ENCODE data around the gene TEX29.

Gene TEX29

DNA sequence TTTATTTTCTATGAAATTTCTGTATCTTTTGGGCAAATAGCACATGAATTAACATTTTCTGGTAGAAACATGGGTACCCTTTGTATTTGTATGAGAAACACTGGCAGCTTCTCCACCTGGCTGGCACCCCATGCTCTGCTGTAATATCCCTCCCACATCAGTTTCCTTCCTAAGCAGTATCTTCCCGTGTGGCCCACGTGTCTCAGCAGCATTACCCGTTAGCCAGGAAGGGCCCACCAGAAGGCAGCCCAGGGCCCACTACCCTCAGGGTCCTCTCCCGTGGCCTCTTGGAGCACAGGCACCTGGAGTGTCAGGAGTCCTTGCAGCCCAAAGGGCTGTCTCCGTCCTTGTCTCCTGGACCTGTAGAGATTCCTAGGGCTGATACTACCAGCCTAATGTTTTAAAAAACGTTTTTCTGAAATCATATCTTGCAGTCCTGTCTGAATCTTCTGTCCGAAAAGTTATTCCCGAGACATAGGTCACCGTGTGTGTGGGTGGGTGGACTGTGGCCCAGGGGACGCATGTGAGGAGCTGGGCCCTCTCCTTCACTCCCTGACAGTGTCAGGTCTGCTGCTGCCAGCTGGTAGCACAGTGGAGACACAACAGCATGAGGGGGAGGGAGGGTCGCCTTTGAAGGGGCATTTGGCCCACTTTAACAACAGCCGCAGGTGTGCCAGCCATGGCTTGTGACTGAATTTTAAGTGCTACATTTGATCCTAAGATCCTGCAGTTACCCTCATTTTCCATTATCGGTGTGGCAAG is 22.0 kb upstream of the TEX29 start:
- no peaks in the 10 kb centered on the region for H3K27me3 ChIP-seq (ENCODE audit: insufficient read depth, low read length)
- H3K36me3 ChIP-seq (ENCODE audit: insufficient read depth, low read length) = peaks cover 62% of the 10 kb centered on the region
- H2AFZ ChIP-seq (ENCODE audit: low read depth, low read length) = no peak overlapping the region

DNA sequence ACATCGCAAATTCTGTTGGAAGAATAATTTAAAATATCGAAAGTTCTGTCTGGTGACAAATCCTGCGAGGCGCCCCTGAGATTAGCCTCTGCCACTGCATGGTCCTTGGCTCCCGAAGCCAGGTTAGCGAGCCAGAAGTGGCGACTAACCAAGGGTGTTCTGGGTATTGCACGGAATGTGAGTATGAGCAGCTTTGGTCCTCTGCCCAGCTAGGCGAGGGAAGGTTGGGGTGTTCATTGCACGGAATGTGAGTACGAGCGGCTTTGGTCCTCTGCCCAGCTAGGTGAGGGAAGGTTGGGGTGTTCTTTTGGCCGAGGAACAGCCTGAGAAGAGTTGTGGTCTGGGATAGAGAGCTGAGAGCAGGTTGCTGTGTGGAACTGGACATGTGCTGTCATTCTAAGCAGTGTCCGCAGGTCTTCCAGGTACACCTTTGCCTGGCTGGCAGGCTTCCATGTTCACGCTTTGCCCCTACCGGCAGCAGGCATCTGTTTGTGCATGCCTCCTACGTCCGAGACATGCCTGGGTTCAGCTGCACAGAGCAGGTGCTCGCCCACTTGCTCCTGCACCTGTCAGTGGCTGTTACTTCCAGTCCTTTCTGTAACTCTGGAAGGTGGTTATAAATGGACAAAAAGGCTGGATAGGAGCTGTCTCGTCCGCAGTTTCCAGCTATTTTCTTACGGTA is 18.3 kb upstream of the TEX29 start:
- H2AFZ ChIP-seq (ENCODE audit: low read depth, low read length) = no peak overlapping the region
- H3K27me3 ChIP-seq (ENCODE audit: insufficient read depth, low read length) = no peaks in the 10 kb centered on the region
- peaks cover under 1% of the 10 kb centered on the region for H3K9me3 ChIP-seq (ENCODE audit: low read length)
- peaks cover 76% of the 10 kb centered on the region for H3K36me3 ChIP-seq (ENCODE audit: insufficient read depth, low read length)
- no peaks in the 10 kb centered on the region for H3K4me1 ChIP-seq (ENCODE audit: insufficient read depth, low read length)
- H3K4me3 ChIP-seq (ENCODE audit: low read length) = no peak overlapping the region

More for the DNA sequence above, 22.0 kb upstream of the TEX29 start:
- Histone ChIP-seq H3K4me1 (ENCODE audit: insufficient read depth, low read length) (no peaks in the 10 kb centered on the region), H3K4me3 (ENCODE audit: low read length) (no peak overlapping the region), H3K9me3 (ENCODE audit: low read length) (no peaks in the 10 kb centered on the region)

DNA sequence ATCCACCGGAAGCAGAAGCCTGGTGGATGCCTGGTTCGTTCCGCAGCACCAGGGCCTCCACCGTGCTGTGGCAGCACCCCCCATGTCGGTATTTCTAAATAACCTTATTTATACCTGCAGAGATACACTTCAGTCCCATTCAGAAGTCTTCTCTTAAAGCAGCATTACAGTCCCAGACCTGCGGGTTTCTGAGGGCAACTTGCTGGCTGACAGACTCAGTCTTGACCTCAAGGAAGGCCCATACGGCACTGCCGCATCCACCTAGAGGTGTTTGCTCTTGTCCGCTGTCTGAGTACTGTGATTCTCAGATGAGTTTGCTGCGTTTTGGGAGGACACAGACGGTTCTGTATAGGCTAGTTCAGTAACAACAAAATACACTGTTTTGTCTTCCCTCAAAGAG is 16.9 kb upstream of the TEX29 start:
- Histone ChIP-seq H3K4me3 (ENCODE audit: low read length) (no peak overlapping the region), H3K9me3 (ENCODE audit: low read length) (peaks cover 1% of the 10 kb centered on the region), H3K36me3 (ENCODE audit: insufficient read depth, low read length) (peaks cover 72% of the 10 kb centered on the region), H2AFZ (ENCODE audit: low read depth, low read length) (no peak overlapping the region), H3K27me3 (ENCODE audit: insufficient read depth, low read length) (no peaks in the 10 kb centered on the region), H3K4me1 (ENCODE audit: insufficient read depth, low read length) (no peaks in the 10 kb centered on the region)

DNA sequence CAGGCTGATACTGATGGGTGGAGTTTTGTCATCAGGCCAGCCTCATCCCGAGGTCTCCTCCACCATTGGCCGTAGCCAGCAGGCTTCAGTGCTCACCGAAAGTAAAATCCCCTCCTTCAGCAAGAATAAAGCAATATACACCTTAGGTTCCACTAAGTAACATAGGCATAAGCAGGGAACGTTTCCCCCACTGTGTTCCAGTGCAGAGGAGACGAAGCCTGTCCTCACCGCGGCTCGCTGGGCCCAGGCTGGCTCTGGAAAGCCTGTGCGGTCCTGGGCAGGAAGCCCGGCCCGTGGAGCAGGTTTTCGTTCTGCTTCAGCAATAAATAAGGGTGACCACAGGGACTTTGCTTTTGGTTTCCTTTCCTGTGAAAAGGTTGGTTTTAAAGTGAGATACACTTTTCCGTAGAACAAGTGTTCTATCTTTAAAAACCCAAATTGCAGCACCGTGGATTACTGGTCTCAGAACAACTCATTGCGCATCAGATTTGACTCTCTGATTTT is 16.3 kb upstream of the TEX29 start:
- Histone ChIP-seq H3K27me3 (ENCODE audit: insufficient read depth, low read length) (no peaks in the 10 kb centered on the region), H3K4me1 (ENCODE audit: insufficient read depth, low read length) (no peaks in the 10 kb centered on the region), H2AFZ (ENCODE audit: low read depth, low read length) (no peak overlapping the region), H3K4me3 (ENCODE audit: low read length) (no peak overlapping the region), H3K36me3 (ENCODE audit: insufficient read depth, low read length) (peaks cover 74% of the 10 kb centered on the region), H3K9me3 (ENCODE audit: low read length) (peaks cover 1% of the 10 kb centered on the region)

DNA sequence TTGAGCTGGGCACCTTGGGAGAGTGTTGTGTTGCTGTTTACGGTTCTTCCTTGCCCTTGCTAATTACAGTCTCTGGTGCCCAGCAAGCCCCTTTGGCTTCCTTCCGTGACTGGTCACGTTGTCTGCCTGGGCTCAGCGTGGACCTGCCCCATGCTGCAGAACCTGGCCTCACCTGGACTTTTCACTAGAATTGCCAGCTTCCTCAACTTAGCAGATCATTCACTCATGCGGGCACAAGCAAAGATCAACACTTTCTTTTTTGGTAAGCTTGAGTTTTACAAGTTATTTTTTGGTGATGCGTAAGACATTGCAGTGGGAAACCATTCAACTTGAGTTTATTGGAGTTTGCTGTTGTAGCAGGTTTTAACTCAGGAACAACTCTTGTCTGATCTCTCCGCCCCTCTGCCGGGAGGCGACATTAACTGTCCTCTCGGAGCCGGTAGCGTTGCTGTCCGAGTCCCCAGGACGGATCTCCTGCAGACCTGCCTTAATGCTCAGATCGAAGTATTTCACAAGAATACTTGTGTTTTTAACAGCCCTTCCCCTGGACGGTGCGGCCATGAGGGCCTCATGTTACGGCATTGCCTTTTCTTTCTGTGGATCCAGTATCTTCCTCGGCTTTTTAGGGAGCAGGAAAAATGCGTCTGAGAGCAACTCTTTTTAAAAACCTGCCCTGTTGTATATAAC is 15.7 kb upstream of the TEX29 start:
- Histone ChIP-seq H3K27me3 (ENCODE audit: insufficient read depth, low read length) (no peaks in the 10 kb centered on the region), H2AFZ (ENCODE audit: low read depth, low read length) (no peak overlapping the region), H3K4me3 (ENCODE audit: low read length) (no peak overlapping the region), H3K36me3 (ENCODE audit: insufficient read depth, low read length) (peaks cover 76% of the 10 kb centered on the region), H3K9me3 (ENCODE audit: low read length) (peaks cover 1% of the 10 kb centered on the region), H3K4me1 (ENCODE audit: insufficient read depth, low read length) (no peaks in the 10 kb centered on the region)

DNA sequence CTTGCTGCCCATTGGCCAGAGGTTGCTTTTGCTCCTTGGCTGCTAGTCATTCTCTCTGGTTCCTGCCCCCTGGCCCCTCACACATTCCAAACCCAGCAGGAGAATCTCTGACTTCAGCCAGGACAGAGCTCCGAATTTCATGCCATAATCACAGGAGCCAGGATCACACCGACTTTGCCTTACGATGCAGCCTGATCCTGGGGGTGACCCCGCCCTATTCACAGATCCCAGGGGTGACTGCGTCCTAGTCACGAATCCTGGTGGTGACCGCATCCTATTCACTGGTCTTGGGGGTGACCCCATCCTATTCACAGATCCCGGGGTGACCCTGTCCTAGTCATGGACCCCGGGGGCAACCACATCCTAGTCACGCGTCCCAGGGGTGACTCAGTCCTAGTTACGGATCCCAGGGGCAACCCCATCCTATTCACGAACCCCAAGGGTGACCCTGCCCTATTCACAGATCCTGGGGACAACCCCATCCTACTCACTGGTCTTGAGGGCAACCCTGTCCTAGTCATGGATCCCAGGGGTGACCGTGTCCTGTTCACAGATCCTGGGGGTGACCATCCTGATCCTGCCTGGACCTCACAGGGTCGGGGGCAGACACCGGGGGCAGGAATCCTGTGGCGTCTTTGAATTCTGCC is 7.4 kb upstream of the TEX29 start:
- H3K9me3 ChIP-seq (ENCODE audit: low read length) = peaks cover 30% of the 10 kb centered on the region
- no peaks in the 10 kb centered on the region for H3K27me3 ChIP-seq (ENCODE audit: insufficient read depth, low read length)
- peaks cover 18% of the 10 kb centered on the region for H3K36me3 ChIP-seq (ENCODE audit: insufficient read depth, low read length)
- no peak overlapping the region for H3K4me3 ChIP-seq (ENCODE audit: low read length)
- no peak overlapping the region for H2AFZ ChIP-seq (ENCODE audit: low read depth, low read length)
- H3K4me1 ChIP-seq (ENCODE audit: insufficient read depth, low read length) = no peaks in the 10 kb centered on the region

DNA sequence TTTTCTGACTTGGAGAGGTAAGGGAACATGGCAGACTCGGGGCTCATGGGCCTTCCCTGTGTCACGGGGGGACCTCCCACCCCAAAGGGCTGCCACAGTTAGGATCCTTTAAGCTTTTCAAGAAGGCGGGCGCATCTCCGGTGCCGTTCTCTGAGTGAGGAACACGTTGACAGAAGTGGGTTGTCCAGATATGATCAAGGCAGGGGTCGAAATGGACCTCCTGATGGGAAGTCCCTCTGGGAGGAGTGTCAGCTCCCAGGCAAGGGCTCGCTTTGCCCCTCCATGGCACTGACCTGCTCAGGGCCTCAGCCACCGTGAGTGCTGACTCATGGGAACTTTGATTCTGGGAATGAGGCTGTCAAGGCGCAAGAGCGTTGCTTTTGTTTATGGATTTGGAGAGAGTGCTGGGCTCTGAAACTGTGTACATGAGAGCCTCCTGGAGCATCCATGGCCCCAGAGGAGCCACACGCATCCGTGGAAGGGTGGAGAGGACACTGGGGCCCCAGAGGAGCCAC is 6.5 kb upstream of the TEX29 start:
- Histone ChIP-seq H3K27me3 (ENCODE audit: insufficient read depth, low read length) (no peaks in the 10 kb centered on the region), H3K4me3 (ENCODE audit: low read length) (no peak overlapping the region), H3K4me1 (ENCODE audit: insufficient read depth, low read length) (no peaks in the 10 kb centered on the region), H3K36me3 (ENCODE audit: insufficient read depth, low read length) (peaks cover 11% of the 10 kb centered on the region), H3K9me3 (ENCODE audit: low read length) (peaks cover 30% of the 10 kb centered on the region), H2AFZ (ENCODE audit: low read depth, low read length) (no peak overlapping the region)

DNA sequence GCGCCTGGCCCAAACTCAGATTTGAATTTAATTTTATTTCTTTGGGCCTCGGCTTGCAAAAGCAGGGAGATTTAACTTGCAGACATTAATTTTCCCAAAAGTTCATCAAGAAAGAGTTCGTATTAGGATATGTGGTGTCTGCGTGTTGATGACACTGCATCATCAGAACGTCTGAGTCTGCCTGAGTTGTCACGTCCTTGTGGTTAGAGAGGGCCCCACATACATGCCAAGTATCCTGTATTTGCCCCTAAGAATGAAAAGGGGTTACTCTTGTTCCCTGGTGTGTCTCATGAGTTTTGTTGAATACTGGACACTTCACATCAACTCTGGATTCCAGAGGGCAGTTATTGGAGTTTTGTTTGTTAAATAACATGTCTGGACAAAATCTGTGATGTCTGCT is 5.6 kb upstream of the TEX29 start:
- Histone ChIP-seq H3K4me1 (ENCODE audit: insufficient read depth, low read length) (no peaks in the 10 kb centered on the region), H3K27me3 (ENCODE audit: insufficient read depth, low read length) (no peaks in the 10 kb centered on the region), H3K36me3 (ENCODE audit: insufficient read depth, low read length) (peaks cover 9% of the 10 kb centered on the region), H3K4me3 (ENCODE audit: low read length) (no peak overlapping the region), H3K9me3 (ENCODE audit: low read length) (peaks cover 30% of the 10 kb centered on the region), H2AFZ (ENCODE audit: low read depth, low read length) (no peak overlapping the region)

DNA sequence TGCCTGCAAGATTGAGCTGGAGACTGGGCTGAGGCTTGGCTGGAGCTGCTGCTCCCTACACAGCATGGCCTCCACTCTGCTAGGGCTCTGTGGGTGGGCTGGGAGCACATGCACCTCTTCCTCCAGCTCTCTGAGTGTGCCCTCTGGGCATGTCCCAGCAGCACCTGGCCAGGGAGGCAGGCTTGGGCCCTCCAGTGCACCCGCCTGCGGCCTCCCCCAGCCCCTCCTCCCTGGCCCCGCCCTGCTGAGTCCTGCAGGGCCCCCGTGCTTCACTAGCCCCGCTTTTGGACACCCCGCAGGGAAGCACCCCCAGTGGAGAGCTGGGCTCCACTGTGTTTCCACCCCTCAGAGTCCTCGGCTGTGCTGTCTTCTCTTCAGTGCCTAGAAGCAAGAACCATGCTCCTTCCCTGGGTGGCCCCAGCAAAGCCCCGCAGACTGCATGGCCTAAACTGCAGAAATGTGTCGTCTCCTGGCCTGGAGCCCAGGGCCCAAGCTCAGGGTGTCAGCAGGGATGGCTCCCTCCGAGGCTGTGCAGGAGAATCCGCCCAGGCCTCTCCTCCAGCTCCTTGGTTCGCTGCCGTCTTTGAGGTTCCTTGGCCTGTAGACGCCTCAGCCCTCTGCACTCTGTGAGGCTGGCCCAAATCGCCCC is 5.0 kb upstream of the TEX29 start:
- H3K27me3 ChIP-seq (ENCODE audit: insufficient read depth, low read length) = no peaks in the 10 kb centered on the region
- peaks cover 28% of the 10 kb centered on the region for H3K9me3 ChIP-seq (ENCODE audit: low read length)
- H3K36me3 ChIP-seq (ENCODE audit: insufficient read depth, low read length) = peaks cover 9% of the 10 kb centered on the region

DNA sequence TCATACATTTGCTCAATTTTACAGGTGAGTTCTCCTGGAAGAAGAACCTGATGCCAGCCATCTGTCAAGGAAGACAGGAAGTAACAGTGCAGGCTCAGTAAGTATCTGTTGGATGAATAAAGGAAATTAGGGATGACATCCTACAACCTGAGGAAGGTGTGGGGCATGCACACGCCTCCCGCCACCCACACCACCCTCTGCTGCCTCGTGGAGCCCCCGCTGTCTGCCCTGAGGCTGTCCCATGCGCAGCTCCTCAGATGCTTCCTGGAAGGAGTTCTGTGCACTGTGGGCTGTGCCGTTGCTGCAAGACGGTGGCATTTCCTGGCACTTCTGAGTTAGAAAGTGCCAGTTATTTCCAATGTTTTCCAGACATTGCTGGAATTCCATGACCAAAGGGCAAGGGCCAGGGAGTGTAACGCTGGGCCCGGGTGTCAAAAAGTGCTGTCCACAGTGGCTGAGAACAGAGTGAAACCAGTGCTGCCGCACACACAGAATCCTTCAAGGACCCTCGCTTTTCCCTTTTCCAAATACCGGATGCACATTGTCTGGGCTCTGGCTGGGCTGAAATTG is 4.2 kb upstream of the TEX29 start:
- peaks cover 9% of the 10 kb centered on the region for H3K36me3 ChIP-seq (ENCODE audit: insufficient read depth, low read length)
- no peak overlapping the region for H2AFZ ChIP-seq (ENCODE audit: low read depth, low read length)
- peaks cover 21% of the 10 kb centered on the region for H3K9me3 ChIP-seq (ENCODE audit: low read length)
- no peaks in the 10 kb centered on the region for H3K4me1 ChIP-seq (ENCODE audit: insufficient read depth, low read length)
- no peak overlapping the region for H3K4me3 ChIP-seq (ENCODE audit: low read length)
- no peaks in the 10 kb centered on the region for H3K27me3 ChIP-seq (ENCODE audit: insufficient read depth, low read length)

More for the DNA sequence above, 5.0 kb upstream of the TEX29 start:
- H3K4me1 ChIP-seq (ENCODE audit: insufficient read depth, low read length) = no peaks in the 10 kb centered on the region
- no peak overlapping the region for H3K4me3 ChIP-seq (ENCODE audit: low read length)
- no peak overlapping the region for H2AFZ ChIP-seq (ENCODE audit: low read depth, low read length)

DNA sequence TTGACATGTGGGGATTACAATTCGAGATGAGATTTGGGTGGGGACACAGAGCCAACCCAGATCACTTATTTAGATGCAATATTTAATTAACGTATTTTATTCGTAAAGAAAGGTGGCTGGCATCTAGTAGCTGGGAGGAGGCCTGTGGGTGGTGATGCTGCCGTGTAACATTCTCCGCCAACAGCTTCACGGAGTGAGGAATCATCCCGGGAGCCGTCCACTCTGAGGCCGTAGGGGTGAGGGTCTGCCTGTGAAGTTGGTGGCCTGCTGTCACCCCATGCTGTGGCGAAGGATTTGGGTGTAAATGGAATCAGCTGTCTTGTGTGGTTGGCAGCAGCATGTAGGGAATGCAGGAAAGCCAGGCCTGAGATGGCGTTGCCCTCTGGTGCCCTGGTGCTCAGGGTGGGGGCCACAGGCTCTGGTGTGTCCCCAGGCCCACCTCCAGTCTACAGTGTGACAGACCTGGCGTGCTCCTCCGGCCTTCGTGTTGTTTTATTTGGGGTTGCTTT is 3.3 kb upstream of the TEX29 start:
- no peak overlapping the region for H3K4me3 ChIP-seq (ENCODE audit: low read length)
- H3K9me3 ChIP-seq (ENCODE audit: low read length) = peaks cover 14% of the 10 kb centered on the region
- peaks cover 9% of the 10 kb centered on the region for H3K36me3 ChIP-seq (ENCODE audit: insufficient read depth, low read length)
- no peaks in the 10 kb centered on the region for H3K4me1 ChIP-seq (ENCODE audit: insufficient read depth, low read length)
- no peak overlapping the region for H2AFZ ChIP-seq (ENCODE audit: low read depth, low read length)
- no peaks in the 10 kb centered on the region for H3K27me3 ChIP-seq (ENCODE audit: insufficient read depth, low read length)
